Measurements from ENCODE around the gene SMIM5.

SMIM5 gene

GRCh38 chr17:75642182-75642783 is 9.0 kb downstream of the SMIM5 start:
- DNase-seq: no peak

- DNase-seq: no peak
These were observed 9.8 kb downstream of the SMIM5 start for GRCh38 chr17:75642784-75643642.

- DNase-seq: no peak
These were observed 10.4 kb downstream of the SMIM5 start for GRCh38 chr17:75643643-75644017.

- DNase-seq: no peak
These were observed 12.3 kb downstream of the SMIM5 start for GRCh38 chr17:75645501-75645888.

- no peak for DNase-seq
These were observed 12.8 kb downstream of the SMIM5 start for GRCh38 chr17:75645889-75646637.

- no peak for DNase-seq
These were observed 13.4 kb downstream of the SMIM5 start for GRCh38 chr17:75646638-75646992.

- DNase-seq: no peak
These were observed 13.8 kb downstream of the SMIM5 start for GRCh38 chr17:75647061-75647460.

- DNase-seq: no peak
These were observed 14.7 kb downstream of the SMIM5 start for GRCh38 chr17:75647921-75648320.

GRCh38 chr17:75649687-75650086 is 16.5 kb downstream of the SMIM5 start:
- DNase-seq: no peak

- no peak for DNase-seq
These were observed 17.6 kb downstream of the SMIM5 start for GRCh38 chr17:75650874-75651273.

- no peak for DNase-seq
These were observed 19.1 kb downstream of the SMIM5 start for GRCh38 chr17:75652341-75652740.

- peak; percentile 56 for DNase-seq
These were observed 19.8 kb downstream of the SMIM5 start for GRCh38 chr17:75652934-75653549.

GRCh38 chr17:75654176-75654575 is 20.9 kb downstream of the SMIM5 start:
- DNase-seq: no peak

- DNase-seq: no peak
These were observed 25.0 kb downstream of the SMIM5 start for GRCh38 chr17:75658237-75658636.

- no peak for DNase-seq
These were observed 28.3 kb downstream of the SMIM5 start for GRCh38 chr17:75661531-75661930.

- no peak for DNase-seq
These were observed 29.3 kb downstream of the SMIM5 start for GRCh38 chr17:75662511-75662910.

GRCh38 chr17:75664099-75664549 is 30.9 kb downstream of the SMIM5 start:
- DNase-seq: no peak

- DNase-seq: no peak
These were observed 32.7 kb downstream of the SMIM5 start for GRCh38 chr17:75665981-75666380.

GRCh38 chr17:75666959-75667790 is 33.9 kb downstream of the SMIM5 start, which contains the start of the genes RECQL5 and SAP30BP:
Gene RECQL5, minus strand, starts transcription at chr17:75667154. Its CDS starts 597 bp downstream, at chr17:75666557.
Gene SAP30BP, plus strand, starts transcription at chr17:75667338. Its CDS starts 35 bp downstream, at chr17:75667373.
- peak; percentile 100 for DNase-seq

GRCh38 chr17:75667825-75668224 is 34.6 kb downstream of the SMIM5 start:
- no peak for DNase-seq

GRCh38 chr17:75668489-75668888 is 35.3 kb downstream of the SMIM5 start:
- no peak for DNase-seq

- no peak for DNase-seq
These were observed 37.6 kb downstream of the SMIM5 start for GRCh38 chr17:75670868-75671267.
